ENCODE data around the gene RNF212.
"Not testable (repeated sequence)": the region's sequence is repeated elsewhere in the genome, so short reads cannot be mapped to it uniquely, and the experiment has no call there.

The RNF212 gene

GRCh38 chr4:1113311-1114009 lies at the start of gene RNF212:
TSS of gene RNF212 (minus strand) at chr4:1113564. CDS start at chr4:1113464, 100 bp downstream.
- DNase-seq (ENCODE audit: low read depth), result peak; percentile 22

- no peak for DNase-seq (ENCODE audit: low read depth)
These were observed 47.0 kb upstream of the RNF212 start for GRCh38 chr4:1160351-1160750.

GRCh38 chr4:1156069-1156468 lies 42.7 kb upstream of the RNF212 start:
- DNase-seq (ENCODE audit: low read depth), result no peak

GRCh38 chr4:1155314-1155713 lies 42.0 kb upstream of the RNF212 start:
- DNase-seq (ENCODE audit: low read depth), result no peak

- DNase-seq (ENCODE audit: low read depth), result no peak
These were observed 41.3 kb upstream of the RNF212 start for GRCh38 chr4:1154523-1155182.

- no peak for DNase-seq (ENCODE audit: low read depth)
These were observed 40.8 kb upstream of the RNF212 start for GRCh38 chr4:1154126-1154522.

GRCh38 chr4:1153567-1154090 lies 40.3 kb upstream of the RNF212 start:
- no peak for DNase-seq (ENCODE audit: low read depth)

- no peak for DNase-seq (ENCODE audit: low read depth)
These were observed 38.9 kb upstream of the RNF212 start for GRCh38 chr4:1152290-1152689.

- no peak for DNase-seq (ENCODE audit: low read depth)
These were observed 38.2 kb upstream of the RNF212 start for GRCh38 chr4:1151541-1151940.

- DNase-seq (ENCODE audit: low read depth), result no peak
These were observed 37.5 kb upstream of the RNF212 start for GRCh38 chr4:1150875-1151274.

- no peak for DNase-seq (ENCODE audit: low read depth)
These were observed 26.5 kb upstream of the RNF212 start for GRCh38 chr4:1139860-1140259.

GRCh38 chr4:1137850-1138249 lies 24.5 kb upstream of the RNF212 start:
- no peak for DNase-seq (ENCODE audit: low read depth)

GRCh38 chr4:1137063-1137776 lies 23.9 kb upstream of the RNF212 start:
- DNase-seq (ENCODE audit: low read depth), result no peak

- DNase-seq (ENCODE audit: low read depth), result no peak
These were observed 22.7 kb upstream of the RNF212 start for GRCh38 chr4:1136048-1136447.

- no peak for DNase-seq (ENCODE audit: low read depth)
These were observed 19.7 kb upstream of the RNF212 start for GRCh38 chr4:1133033-1133432.

GRCh38 chr4:1130316-1131186 lies 17.2 kb upstream of the RNF212 start:
- peak; percentile 55 for DNase-seq (ENCODE audit: low read depth)

- DNase-seq (ENCODE audit: low read depth), result no peak
These were observed 13.1 kb upstream of the RNF212 start for GRCh38 chr4:1126506-1126905.

GRCh38 chr4:1125466-1125865 lies 12.1 kb upstream of the RNF212 start:
- not testable (repeated sequence) for DNase-seq (ENCODE audit: low read depth)

- DNase-seq (ENCODE audit: low read depth), result no peak
These were observed 11.5 kb upstream of the RNF212 start for GRCh38 chr4:1124818-1125217.

GRCh38 chr4:1122505-1122904 lies 9.1 kb upstream of the RNF212 start:
- no peak for DNase-seq (ENCODE audit: low read depth)

- no peak for DNase-seq (ENCODE audit: low read depth)
These were observed 3.5 kb upstream of the RNF212 start for GRCh38 chr4:1116838-1117237.
